H9 (cell line): Measurements from ENCODE around the gene EFHD2. TPM values are rescaled to one million over a fixed set of nuclear protein-coding genes. Genes with fewer than 3 reads are reported as not detected.
"Not testable (repeated sequence)": the region's sequence is repeated elsewhere in the genome, so short reads cannot be mapped to it uniquely, and the experiment has no call there.

ENCODE experiments used
- DNase-seq: peaks from one replicate; pipeline ENCODE4 v3.0.0-alpha.2; 2017
- H2AFZ ChIP-seq: one replicate; pipeline ENCODE4 v1.6.1; 2013; ENCODE audit warnings: mild to moderate bottlenecking, low read length, control low read depth, moderate library complexity
- H2AK5ac ChIP-seq: 2 replicates; pipeline ENCODE4 v1.6.1; 2013; ENCODE audit warnings: low read length, control low read depth, mixed read lengths; ENCODE audit not compliant: insufficient read length
- H2BK120ac ChIP-seq: one replicate; pipeline ENCODE4 v1.6.1; 2013; ENCODE audit warnings: low read depth, mild to moderate bottlenecking, low read length, control low read depth, inconsistent platforms; ENCODE audit not compliant: poor library complexity, severe bottlenecking
- H2BK12ac ChIP-seq: 2 replicates; pipeline ENCODE4 v1.6.1; 2013; ENCODE audit warnings: low read length, control low read depth, mixed read lengths, low read depth; ENCODE audit not compliant: insufficient read length
- H2BK15ac ChIP-seq: 2 replicates; pipeline ENCODE4 v1.6.1; 2013; ENCODE audit warnings: low read depth, low read length, control low read depth
- H2BK20ac ChIP-seq: one replicate; pipeline ENCODE4 v1.6.1; 2013; ENCODE audit warnings: low read depth, mild to moderate bottlenecking, low read length, control low read depth, inconsistent platforms; ENCODE audit not compliant: poor library complexity, severe bottlenecking
- H2BK5ac ChIP-seq: 2 replicates; pipeline ENCODE4 v1.6.1; 2013; ENCODE audit warnings: low read length, control low read depth, mixed read lengths; ENCODE audit not compliant: insufficient read length
- H3K14ac ChIP-seq: 2 replicates; pipeline ENCODE4 v1.6.1; 2013; ENCODE audit warnings: low read length, control low read depth; ENCODE audit not compliant: insufficient read depth
- H3K18ac ChIP-seq: 2 replicates; pipeline ENCODE4 v1.6.1; 2013; ENCODE audit warnings: low read depth, mild to moderate bottlenecking, mixed read lengths, low read length, control low read depth; ENCODE audit not compliant: insufficient read length
- H3K23ac ChIP-seq: 2 replicates; pipeline ENCODE4 v1.6.1; 2013; ENCODE audit warnings: low read length, control low read depth, mixed read lengths, low read depth; ENCODE audit not compliant: insufficient read length
- H3K23me2 ChIP-seq: 2 replicates; pipeline ENCODE4 v1.6.1; 2013; ENCODE audit warnings: low read depth, mild to moderate bottlenecking, mixed read lengths, low read length, control low read depth; ENCODE audit not compliant: insufficient read length, poor library complexity, severe bottlenecking
- H3K27ac ChIP-seq: 2 replicates; pipeline ENCODE4 v1.5.1; 2013; ENCODE audit warnings: low read length, control low read depth, mixed read lengths, low read depth; ENCODE audit not compliant: insufficient read length
- H3K27me3 ChIP-seq: 2 replicates; pipeline ENCODE4 v1.6.1; 2013; ENCODE audit warnings: low read length, control low read depth, inconsistent platforms; ENCODE audit not compliant: insufficient read depth
- H3K4ac ChIP-seq: 2 replicates; pipeline ENCODE4 v1.6.1; 2013; ENCODE audit warnings: low read depth, mild to moderate bottlenecking, control low read depth, inconsistent platforms, low read length, moderate library complexity
- H3K4me1 ChIP-seq: 2 replicates; pipeline ENCODE4 v1.6.1; 2013; ENCODE audit warnings: low read length, control low read depth, inconsistent platforms; ENCODE audit not compliant: insufficient read depth
- H3K4me2 ChIP-seq: 2 replicates; pipeline ENCODE4 v1.6.1; 2013; ENCODE audit warnings: low read length, control low read depth, mixed read lengths; ENCODE audit not compliant: insufficient read length, insufficient read depth
- H3K56ac ChIP-seq: 2 replicates; pipeline ENCODE4 v1.6.1; 2013; ENCODE audit warnings: low read depth, mild to moderate bottlenecking, mixed read lengths, low read length, control low read depth; ENCODE audit not compliant: insufficient read length
- H3K79me1 ChIP-seq: 2 replicates; pipeline ENCODE4 v1.6.1; 2013; ENCODE audit warnings: low read depth, mild to moderate bottlenecking, moderate library complexity, low read length, control low read depth, inconsistent platforms; ENCODE audit not compliant: insufficient read depth, poor library complexity, severe bottlenecking
- H3K79me2 ChIP-seq: 2 replicates; pipeline ENCODE4 v1.6.1; 2013; ENCODE audit warnings: low read length, control low read depth, inconsistent platforms; ENCODE audit not compliant: insufficient read depth
- H3K9ac ChIP-seq: 2 replicates; pipeline ENCODE4 v1.6.1; 2013; ENCODE audit warnings: low read length, control low read depth, mixed read lengths; ENCODE audit not compliant: insufficient read length; ENCODE audit errors: extremely low read depth
- H3K9me3 ChIP-seq: one replicate; pipeline ENCODE4 v1.6.1; 2013; ENCODE audit warnings: low read depth, low read length, inconsistent platforms; ENCODE audit not compliant: control insufficient read depth
- H3T11ph ChIP-seq: one replicate; pipeline ENCODE4 v1.6.1; 2013; ENCODE audit warnings: mild to moderate bottlenecking, low read length, control low read depth, inconsistent platforms
- H4K20me1 ChIP-seq: one replicate; pipeline ENCODE4 v1.6.1; 2013; ENCODE audit not compliant: control insufficient read depth, insufficient read length, insufficient read depth
- H4K5ac ChIP-seq: 2 replicates; pipeline ENCODE4 v1.6.1; 2013; ENCODE audit warnings: low read depth, mild to moderate bottlenecking, mixed read lengths, low read length, control low read depth; ENCODE audit not compliant: insufficient read length
- H4K8ac ChIP-seq: replicated peaks from 2 replicates; pipeline ENCODE4 v1.6.1; 2013; ENCODE audit warnings: low read length, control low read depth, mixed read lengths, low read depth; ENCODE audit not compliant: insufficient read length
- H4K91ac ChIP-seq: 2 replicates; pipeline ENCODE4 v1.6.1; 2013; ENCODE audit warnings: low read depth, mild to moderate bottlenecking, moderate library complexity, mixed read lengths, low read length, control low read depth; ENCODE audit not compliant: insufficient read length
- H3K27ac Mint-ChIP-seq, 3 experiments: 2 replicates in 2 of 3; 3 replicates in 1 of 3; pipeline ENCODE4 v1.8.0; 2020 to 2021; ENCODE audit warnings: mixed read lengths in 3 of 3, mild to moderate bottlenecking in 1 of 3, moderate library complexity in 1 of 3
- H3K27me3 Mint-ChIP-seq: 2 replicates; pipeline ENCODE4 v1.8.0; 2021; ENCODE audit warnings: low read depth, mild to moderate bottlenecking, moderate library complexity, mixed read lengths
- H3K36me3 Mint-ChIP-seq, 3 experiments: 2 replicates in 2 of 3; 3 replicates in 1 of 3; pipeline ENCODE4 v1.8.0; 2020 to 2021; ENCODE audit warnings: low read depth in 3 of 3, mixed read lengths in 3 of 3; ENCODE audit not compliant: insufficient read depth in 1 of 3
- H3K4me1 Mint-ChIP-seq, 2 experiments: 2 replicates each; pipeline ENCODE4 v1.8.0; 2020; ENCODE audit warnings: mixed read lengths in 2 of 2
- H3K4me3 Mint-ChIP-seq, 2 experiments: 2 replicates in 1 of 2; 3 replicates in 1 of 2; pipeline ENCODE4 v1.8.0; 2020 to 2021; ENCODE audit warnings: mild to moderate bottlenecking in 2 of 2, mixed read lengths in 2 of 2, moderate library complexity in 1 of 2
- H3K9me3 Mint-ChIP-seq, 2 experiments: 2 replicates in 1 of 2; 3 replicates in 1 of 2; pipeline ENCODE4 v1.8.0; 2020; ENCODE audit warnings: mild to moderate bottlenecking in 2 of 2, mixed read lengths in 2 of 2, moderate library complexity in 1 of 2
- CTCF ChIP-seq: fragments of 200-600 bp; sonication (generic); conservative IDR thresholded peaks from 3 replicates; pipeline ENCODE4 v1.8.0; 2021; ENCODE audit warnings: antibody characterized with exemption, mild to moderate bottlenecking
- WGBS: extraction: QIAGEN DNeasy Blood & Tissue Kit; methylation state at CpG from one replicate; pipeline ENCODE4 v1.1.7; 2013; ENCODE audit warnings: missing lambda C conversion rate, low lambda C conversion rate, mixed read lengths; ENCODE audit not compliant: insufficient read length; ENCODE audit errors: extremely low coverage; 5-methylcytosine and 5-hydroxymethylcytosine counted together
- total RNA-seq: library from RNA; stranded (reverse); gene quantifications from 2 replicates; pipeline ENCODE4 v1.2.1, GENCODE V29; 2021

EFHD2 gene
- total RNA-seq, 1 experiment from 2014 or later = 16.5 TPM

DNA sequence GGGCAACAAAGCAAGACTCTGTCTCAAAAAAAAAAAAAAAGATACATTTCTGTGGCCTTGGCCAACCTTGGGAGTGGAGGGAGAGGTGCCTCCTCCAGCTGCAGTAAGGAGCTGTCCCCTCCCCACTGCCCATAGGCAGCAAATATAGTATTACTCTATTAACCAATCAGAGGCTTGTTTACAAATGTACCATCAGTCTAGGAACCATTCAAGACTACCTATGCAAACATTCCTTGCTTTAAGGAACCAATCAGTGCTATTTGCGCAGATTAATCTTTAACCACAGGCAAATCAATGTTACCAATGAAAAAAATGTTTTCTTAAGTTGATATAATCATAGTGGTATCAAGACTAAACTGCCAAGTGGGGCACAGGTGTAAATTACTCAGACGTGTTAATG is 47.9 kb downstream of the EFHD2 start:
- H3K79me2 ChIP-seq = no peaks in the 10 kb centered on the region
- H3K27ac Mint-ChIP-seq = no peak overlapping the region
- H2BK5ac ChIP-seq = no peak overlapping the region
- H3K4me1 ChIP-seq = no peaks in the 10 kb centered on the region
- H2BK20ac ChIP-seq = no peak overlapping the region
- H2AFZ ChIP-seq = no peak overlapping the region
- no peak overlapping the region for H2BK15ac ChIP-seq
- H4K8ac ChIP-seq = no peak overlapping the region
- H3K4me1 Mint-ChIP-seq = peaks cover 11 to 20% of the 10 kb centered on the region in 2 experiments
- no peak overlapping the region for H3K56ac ChIP-seq
- no peak overlapping the region for H3T11ph ChIP-seq
- no peak overlapping the region for H3K4me2 ChIP-seq
- H3K27me3 ChIP-seq = no peaks in the 10 kb centered on the region
- no peak overlapping the region for H3K18ac ChIP-seq
- H2BK12ac ChIP-seq = no peak overlapping the region
- no peak overlapping the region for H2BK120ac ChIP-seq
- H4K5ac ChIP-seq = no peak overlapping the region
- H3K9ac ChIP-seq = no peak overlapping the region
- WGBS = no CpG with 5 or more reads among the region's 2 CpGs
- no peaks in the 10 kb centered on the region for H3K9me3 ChIP-seq
- no peak overlapping the region for H2AK5ac ChIP-seq
- no peaks in the 10 kb centered on the region for H3K27me3 Mint-ChIP-seq
- H4K20me1 ChIP-seq = no peaks in the 10 kb centered on the region
- no peak for DNase-seq
- no peak overlapping the region for H3K4ac ChIP-seq
- H3K9me3 Mint-ChIP-seq = no peaks in the 10 kb centered on the region
- no peak overlapping the region for H3K4me3 Mint-ChIP-seq
- no peaks in the 10 kb centered on the region for H3K79me1 ChIP-seq
- H3K23ac ChIP-seq = no peak overlapping the region
- H3K36me3 Mint-ChIP-seq = no peaks in the 10 kb centered on the region
- H3K23me2 ChIP-seq = no peaks in the 10 kb centered on the region
- no peak for TF ChIP-seq CTCF
- no peak overlapping the region for H4K91ac ChIP-seq
- H3K27ac ChIP-seq = no peak overlapping the region
- H3K14ac ChIP-seq = no peak overlapping the region

- H3K4me1 Mint-ChIP-seq = peaks cover 13 to 24% of the 10 kb centered on the region in 2 experiments
- H3K56ac ChIP-seq, H4K91ac ChIP-seq, H3K4me1 ChIP-seq, H3K4me2 ChIP-seq, H2BK5ac ChIP-seq, H2BK15ac ChIP-seq, H3K4ac ChIP-seq, H3K9ac ChIP-seq, H3K79me2 ChIP-seq, H4K20me1 ChIP-seq, H3K27me3 ChIP-seq, H3K27me3 Mint-ChIP-seq, DNase-seq, H3K27ac ChIP-seq, H3K9me3 ChIP-seq, H3K23ac ChIP-seq, H2AFZ ChIP-seq, H3T11ph ChIP-seq, H3K27ac Mint-ChIP-seq, H4K8ac ChIP-seq, H2AK5ac ChIP-seq, H4K5ac ChIP-seq, H3K9me3 Mint-ChIP-seq, H3K14ac ChIP-seq, H3K18ac ChIP-seq, H3K4me3 Mint-ChIP-seq, H3K23me2 ChIP-seq, H2BK120ac ChIP-seq, H3K79me1 ChIP-seq, H2BK20ac ChIP-seq, H3K36me3 Mint-ChIP-seq, H2BK12ac ChIP-seq: not testable (repeated sequence)
- no CpG with 5 or more reads among the region's 4 CpGs for WGBS
These were observed 48.7 kb downstream of the EFHD2 start for GRCh38 chr1:15458388-15458787.
